ENCODE measurements around the gene LTBR.

GRCh38 chr12:6356374-6356820 is 27.6 kb upstream of the LTBR start:
- TF ChIP-seq POLR2A (IDR thresholded peaks at IDR 0.05; ENCODE audit: low read depth, low read length) (no peak), CEBPB (IDR thresholded peaks at IDR 0.05; ENCODE audit: low read depth, low read length) (no peak), MXI1 (IDR thresholded peaks at IDR 0.05; ENCODE audit: borderline replicate concordance, low read depth, low read length) (no peak), NFE2L2 (IDR thresholded peaks at IDR 0.05; ENCODE audit: low read depth, low read length) (no peak), MAZ (IDR thresholded peaks at IDR 0.05; ENCODE audit: borderline replicate concordance, low read depth, low read length) (no peak), RFX5 (IDR thresholded peaks at IDR 0.05; ENCODE audit: low read depth, low read length) (no peak), RCOR1 (IDR thresholded peaks at IDR 0.05; ENCODE audit: insufficient replicate concordance, low read length) (no peak), MAFK (IDR thresholded peaks at IDR 0.05; ENCODE audit: low read depth, low read length) (no peak), RAD21 (IDR thresholded peaks at IDR 0.05; ENCODE audit: low read length) (no peak), FOS (IDR thresholded peaks at IDR 0.05; ENCODE audit: low read depth, low read length) (no peak)
- TF ChIP-seq, protein P1, sequence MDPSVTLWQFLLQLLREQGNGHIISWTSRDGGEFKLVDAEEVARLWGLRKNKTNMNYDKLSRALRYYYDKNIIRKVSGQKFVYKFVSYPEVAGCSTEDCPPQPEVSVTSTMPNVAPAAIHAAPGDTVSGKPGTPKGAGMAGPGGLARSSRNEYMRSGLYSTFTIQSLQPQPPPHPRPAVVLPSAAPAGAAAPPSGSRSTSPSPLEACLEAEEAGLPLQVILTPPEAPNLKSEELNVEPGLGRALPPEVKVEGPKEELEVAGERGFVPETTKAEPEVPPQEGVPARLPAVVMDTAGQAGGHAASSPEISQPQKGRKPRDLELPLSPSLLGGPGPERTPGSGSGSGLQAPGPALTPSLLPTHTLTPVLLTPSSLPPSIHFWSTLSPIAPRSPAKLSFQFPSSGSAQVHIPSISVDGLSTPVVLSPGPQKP (IDR thresholded peaks at IDR 0.05; ENCODE audit: borderline replicate concordance, low read depth, low read length), result no peak
- TF ChIP-seq, protein P2, sequence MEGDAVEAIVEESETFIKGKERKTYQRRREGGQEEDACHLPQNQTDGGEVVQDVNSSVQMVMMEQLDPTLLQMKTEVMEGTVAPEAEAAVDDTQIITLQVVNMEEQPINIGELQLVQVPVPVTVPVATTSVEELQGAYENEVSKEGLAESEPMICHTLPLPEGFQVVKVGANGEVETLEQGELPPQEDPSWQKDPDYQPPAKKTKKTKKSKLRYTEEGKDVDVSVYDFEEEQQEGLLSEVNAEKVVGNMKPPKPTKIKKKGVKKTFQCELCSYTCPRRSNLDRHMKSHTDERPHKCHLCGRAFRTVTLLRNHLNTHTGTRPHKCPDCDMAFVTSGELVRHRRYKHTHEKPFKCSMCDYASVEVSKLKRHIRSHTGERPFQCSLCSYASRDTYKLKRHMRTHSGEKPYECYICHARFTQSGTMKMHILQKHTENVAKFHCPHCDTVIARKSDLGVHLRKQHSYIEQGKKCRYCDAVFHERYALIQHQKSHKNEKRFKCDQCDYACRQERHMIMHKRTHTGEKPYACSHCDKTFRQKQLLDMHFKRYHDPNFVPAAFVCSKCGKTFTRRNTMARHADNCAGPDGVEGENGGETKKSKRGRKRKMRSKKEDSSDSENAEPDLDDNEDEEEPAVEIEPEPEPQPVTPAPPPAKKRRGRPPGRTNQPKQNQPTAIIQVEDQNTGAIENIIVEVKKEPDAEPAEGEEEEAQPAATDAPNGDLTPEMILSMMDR (conservative IDR thresholded peaks at IDR 0.05; ENCODE audit: low read depth, low read length), result no peak
